ENCODE results near the gene ACP6.

Gene ACP6

GRCh38 chr1:147643974-147644373, 26.4 kb downstream of the ACP6 start:
- H3K27me3 ChIP-seq, result no peaks in the 10 kb centered on the region
- no peaks in the 10 kb centered on the region for H3K9me3 ChIP-seq
- DNase-seq, result no peak
- H3K4me3 ChIP-seq (ENCODE audit: low read depth, low read length), result no peak overlapping the region
- H3K4me1 ChIP-seq, result no peaks in the 10 kb centered on the region
- TF ChIP-seq CTCF (IDR thresholded peaks at IDR 0.05; ENCODE audit: low read depth, low read length), result no peak
- no peaks in the 10 kb centered on the region for H3K36me3 ChIP-seq

GRCh38 chr1:147641695-147642592, 28.4 kb downstream of the ACP6 start:
- peak; percentile 96 for TF ChIP-seq CTCF (IDR thresholded peaks at IDR 0.05; ENCODE audit: low read depth, low read length)

GRCh38 chr1:147641291-147641690, 29.0 kb downstream of the ACP6 start:
- H3K9me3 ChIP-seq, result no peaks in the 10 kb centered on the region
- no peaks in the 10 kb centered on the region for H3K4me1 ChIP-seq
- DNase-seq, result no peak
- H3K4me3 ChIP-seq (ENCODE audit: low read depth, low read length), result no peak overlapping the region; the same call in 1 of the 2 replicates
- no peaks in the 10 kb centered on the region for H3K27me3 ChIP-seq
- TF ChIP-seq CTCF (IDR thresholded peaks at IDR 0.05; ENCODE audit: low read depth, low read length), result no peak
- no peaks in the 10 kb centered on the region for H3K36me3 ChIP-seq

More at GRCh38 chr1:147641695-147642592, 28.4 kb downstream of the ACP6 start:
- H3K36me3 ChIP-seq, result no peaks in the 10 kb centered on the region
- H3K4me1 ChIP-seq, result no peaks in the 10 kb centered on the region
- no peaks in the 10 kb centered on the region for H3K27me3 ChIP-seq
- no peak overlapping the region for H3K4me3 ChIP-seq (ENCODE audit: low read depth, low read length)
- DNase-seq, result peak; percentile 60
- H3K9me3 ChIP-seq, result no peaks in the 10 kb centered on the region

GRCh38 chr1:147640553-147641165, 29.7 kb downstream of the ACP6 start:
- Histone ChIP-seq H3K27me3 (no peaks in the 10 kb centered on the region), H3K4me1 (no peaks in the 10 kb centered on the region), H3K36me3 (no peaks in the 10 kb centered on the region), H3K9me3 (no peaks in the 10 kb centered on the region), H3K4me3 (ENCODE audit: low read depth, low read length) (no peak overlapping the region)
- peak; percentile 93 for TF ChIP-seq CTCF (IDR thresholded peaks at IDR 0.05; ENCODE audit: low read depth, low read length)
- DNase-seq, result peak; percentile 87

GRCh38 chr1:147636314-147636713, 34.0 kb downstream of the ACP6 start:
- no peak for DNase-seq
- TF ChIP-seq CTCF (IDR thresholded peaks at IDR 0.05; ENCODE audit: low read depth, low read length), result no peak
- H3K4me1 ChIP-seq, result no peaks in the 10 kb centered on the region
- H3K4me3 ChIP-seq (ENCODE audit: low read depth, low read length), result no peak overlapping the region
- H3K9me3 ChIP-seq, result no peaks in the 10 kb centered on the region
- H3K27me3 ChIP-seq, result no peaks in the 10 kb centered on the region
- no peaks in the 10 kb centered on the region for H3K36me3 ChIP-seq

- H3K27me3 ChIP-seq, result no peaks in the 10 kb centered on the region
- H3K9me3 ChIP-seq, result no peaks in the 10 kb centered on the region
- no peak for TF ChIP-seq CTCF (IDR thresholded peaks at IDR 0.05; ENCODE audit: low read depth, low read length)
- DNase-seq, result no peak
- no peaks in the 10 kb centered on the region for H3K36me3 ChIP-seq
- no peaks in the 10 kb centered on the region for H3K4me1 ChIP-seq
- no peak overlapping the region for H3K4me3 ChIP-seq (ENCODE audit: low read depth, low read length)
These were observed 35.0 kb downstream of the ACP6 start for GRCh38 chr1:147635342-147635741.
